ENCODE measurements around the gene NFX1.

Gene NFX1

GRCh38 chr9:33267151-33267767 lies 23.1 kb upstream of the NFX1 start:
- no peak overlapping the region for H3K27ac ChIP-seq
- TF ChIP-seq, protein P1, sequence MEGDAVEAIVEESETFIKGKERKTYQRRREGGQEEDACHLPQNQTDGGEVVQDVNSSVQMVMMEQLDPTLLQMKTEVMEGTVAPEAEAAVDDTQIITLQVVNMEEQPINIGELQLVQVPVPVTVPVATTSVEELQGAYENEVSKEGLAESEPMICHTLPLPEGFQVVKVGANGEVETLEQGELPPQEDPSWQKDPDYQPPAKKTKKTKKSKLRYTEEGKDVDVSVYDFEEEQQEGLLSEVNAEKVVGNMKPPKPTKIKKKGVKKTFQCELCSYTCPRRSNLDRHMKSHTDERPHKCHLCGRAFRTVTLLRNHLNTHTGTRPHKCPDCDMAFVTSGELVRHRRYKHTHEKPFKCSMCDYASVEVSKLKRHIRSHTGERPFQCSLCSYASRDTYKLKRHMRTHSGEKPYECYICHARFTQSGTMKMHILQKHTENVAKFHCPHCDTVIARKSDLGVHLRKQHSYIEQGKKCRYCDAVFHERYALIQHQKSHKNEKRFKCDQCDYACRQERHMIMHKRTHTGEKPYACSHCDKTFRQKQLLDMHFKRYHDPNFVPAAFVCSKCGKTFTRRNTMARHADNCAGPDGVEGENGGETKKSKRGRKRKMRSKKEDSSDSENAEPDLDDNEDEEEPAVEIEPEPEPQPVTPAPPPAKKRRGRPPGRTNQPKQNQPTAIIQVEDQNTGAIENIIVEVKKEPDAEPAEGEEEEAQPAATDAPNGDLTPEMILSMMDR (conservative IDR thresholded peaks at IDR 0.05): no peak

- TF ChIP-seq, protein P1 (conservative IDR thresholded peaks at IDR 0.05): no peak
- no peak overlapping the region for H3K27ac ChIP-seq
Observed at GRCh38 chr9:33270146-33270545, 20.2 kb upstream of the NFX1 start.

DNA sequence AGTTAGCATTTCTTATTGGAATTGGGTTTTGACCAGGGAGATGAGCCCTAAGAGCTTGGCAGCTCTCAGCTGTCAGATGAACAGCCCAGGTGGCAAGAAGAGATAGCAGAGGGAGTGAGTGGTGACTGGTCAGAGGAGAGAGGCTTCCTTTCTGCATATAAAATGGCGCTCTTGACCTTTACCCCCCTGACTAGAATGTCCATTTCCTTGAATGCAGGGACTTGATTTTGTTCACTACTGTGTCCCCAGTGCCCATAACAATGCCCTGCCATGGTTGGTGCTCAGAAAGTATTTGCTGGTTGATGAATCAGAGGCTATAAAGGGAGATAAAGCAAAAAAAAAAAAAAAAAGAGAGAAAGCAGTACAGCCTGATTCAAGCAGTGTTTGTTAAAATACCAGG lies 18.3 kb upstream of the NFX1 start:
- H3K27ac ChIP-seq: no peak overlapping the region
- TF ChIP-seq, protein P1 (conservative IDR thresholded peaks at IDR 0.05): no peak

- TF ChIP-seq, protein P1 (conservative IDR thresholded peaks at IDR 0.05): no peak
- no peak overlapping the region for H3K27ac ChIP-seq
Observed at GRCh38 chr9:33273266-33273971, 16.9 kb upstream of the NFX1 start.

DNA sequence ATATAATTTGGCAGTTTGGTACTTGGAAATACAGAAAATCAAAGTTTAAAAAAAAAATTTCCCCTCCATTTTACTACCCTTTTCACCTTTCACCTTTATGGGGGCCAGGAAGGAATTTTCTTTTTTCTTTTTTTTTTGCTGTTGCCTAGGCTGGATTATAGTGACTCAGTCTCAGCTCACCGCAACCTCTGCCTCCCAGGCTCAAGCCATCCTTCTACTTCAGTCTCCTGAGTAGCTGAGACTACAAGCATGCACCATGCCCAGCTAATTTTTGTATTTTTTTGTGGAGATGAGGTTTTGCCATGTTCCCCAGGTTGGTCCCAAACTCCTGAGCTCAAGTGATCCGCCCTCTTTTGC lies 16.4 kb upstream of the NFX1 start:
- TF ChIP-seq, protein P1 (conservative IDR thresholded peaks at IDR 0.05): no peak
- no peak overlapping the region for H3K27ac ChIP-seq

DNA sequence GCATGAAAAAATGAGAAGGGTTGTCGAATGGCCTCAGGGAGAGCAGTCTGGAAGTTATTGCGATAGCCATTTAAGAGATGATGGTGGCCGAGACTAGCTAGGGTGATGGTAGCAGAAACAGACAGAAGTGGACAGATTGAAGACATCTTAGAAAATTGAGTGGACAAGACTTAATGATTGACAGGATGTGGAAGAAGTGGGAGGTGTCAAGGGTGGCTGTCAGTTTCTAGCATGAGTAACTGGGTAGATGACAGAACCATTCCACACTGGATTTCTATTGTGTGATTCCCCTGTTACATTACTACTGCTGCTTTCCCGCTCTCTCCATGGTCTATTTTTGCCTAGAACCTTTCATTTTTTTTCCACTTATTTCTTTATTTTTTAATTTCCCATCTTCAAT lies 12.8 kb upstream of the NFX1 start:
- H3K27ac ChIP-seq: no peak overlapping the region
- TF ChIP-seq, protein P1 (conservative IDR thresholded peaks at IDR 0.05): no peak

GRCh38 chr9:33285502-33285901 lies 4.8 kb upstream of the NFX1 start:
- TF ChIP-seq, protein P1 (conservative IDR thresholded peaks at IDR 0.05): no peak
- H3K27ac ChIP-seq: no peak overlapping the region
